HepG2 (cell line): Measurements from ENCODE around the gene CLDN22. TPM values are rescaled to one million over a fixed set of nuclear protein-coding genes. Genes with fewer than 3 reads are reported as not detected.

Source experiments
- ATAC-seq: fragments of 200-7000 bp; cut with Tn5 transposase; 3 replicates; pipeline ENCODE4 v1.9.1; 2020; ENCODE audit warnings: mild to moderate bottlenecking, moderate library complexity
- BruUV-seq: library from RNA; stranded (reverse); fragments of 400-500 nt; replicated peaks from 2 replicates; lab custom pipeline; 2021; lab: Mats Ljungman, UMichigan
- CTCF ChIA-PET: fragments of 300-600 bp; formaldehyde crosslinking; extraction: SDS; loops from one replicate; lab custom pipeline; 2021; ENCODE audit warnings: low total read pairs, inconsistent platforms, low intra/inter-chr PET ratio; lab: Yijun Ruan, JAX
- POLR2A ChIA-PET: fragments of 350-600 bp; sonication (Branson Sonifier 250); formaldehyde crosslinking; loops from one replicate; lab custom pipeline; 2020; ENCODE audit warnings: antibody characterized with exemption, inconsistent platforms; lab: Yijun Ruan, JAX
- DNase-seq: peaks from one replicate; pipeline ENCODE4 v3.0.0-alpha.2; 2015; ENCODE audit warnings: low spot score
- FAIRE-seq: peaks from 3 replicates; lab custom pipeline; 2011; peaks lifted over from hg19 to GRCh38; lab: Jason Lieb, UNC
- H2AFZ ChIP-seq: one replicate; pipeline ENCODE4 v1.6.1; 2011; ENCODE audit warnings: low read length, inconsistent platforms
- H3K27ac ChIP-seq: fragments of 300-600 bp; 3 replicates; pipeline ENCODE4 v1.8.0; 2011; ENCODE audit warnings: mixed run types, mild to moderate bottlenecking, mixed read lengths, low read length, inconsistent platforms; ENCODE audit not compliant: insufficient read depth; ENCODE audit errors: extremely low read length
- H3K27me3 ChIP-seq, 2 experiments: fragments of 200-600 bp in 1 of 2; 2 replicates in 1 of 2; 3 replicates in 1 of 2; pipeline versions ENCODE4 v1.6.0 to v1.8.0; 2011; ENCODE audit warnings: low read length in 2 of 2, mild to moderate bottlenecking in 2 of 2, moderate library complexity in 2 of 2, inconsistent platforms in 1 of 2; ENCODE audit not compliant: insufficient read depth in 2 of 2, control insufficient read depth in 1 of 2
- H3K36me3 ChIP-seq, 2 experiments: fragments of 200-600 bp in 1 of 2; replicated peaks in 1 of 2; 2 replicates in 1 of 2; 3 replicates in 1 of 2; pipeline versions ENCODE4 v1.5.1 to v1.8.0; 2011; ENCODE audit warnings: low read length in 2 of 2, inconsistent platforms in 1 of 2; ENCODE audit not compliant: insufficient read depth in 2 of 2, control insufficient read depth in 1 of 2
- H3K4me1 ChIP-seq: 2 replicates; pipeline ENCODE4 v1.5.1; 2012; ENCODE audit warnings: low read length, inconsistent platforms; ENCODE audit not compliant: insufficient read depth
- H3K4me2 ChIP-seq: 2 replicates; pipeline ENCODE4 v1.6.0; 2011; ENCODE audit warnings: low read depth, low read length, inconsistent platforms
- H3K4me3 ChIP-seq, 3 experiments: fragments of 200-600 bp in 1 of 3; sonication (generic), shearing (Covaris generic) in 1 of 3; replicated peaks in 1 of 3; 2 replicates each; pipeline ENCODE4 v1.5.1; 2011 to 2016; ENCODE audit warnings: low read length in 3 of 3, inconsistent platforms in 2 of 3, low read depth in 2 of 3, mild to moderate bottlenecking in 2 of 3, control low read depth in 1 of 3, mixed read lengths in 1 of 3; ENCODE audit not compliant: insufficient read depth in 1 of 3
- H3K79me2 ChIP-seq: one replicate; pipeline ENCODE4 v1.6.1; 2011; ENCODE audit warnings: low read length, inconsistent platforms; ENCODE audit not compliant: insufficient read depth
- H3K9ac ChIP-seq: 2 replicates; pipeline ENCODE4 v1.6.0; 2011; ENCODE audit warnings: mild to moderate bottlenecking, low read depth, low read length, inconsistent platforms; ENCODE audit not compliant: insufficient read depth
- H3K9me3 ChIP-seq: 2 replicates; pipeline ENCODE4 v1.5.1; 2012; ENCODE audit warnings: mild to moderate bottlenecking, low read length
- H4K20me1 ChIP-seq: 2 replicates; pipeline ENCODE4 v1.6.0; 2011; ENCODE audit warnings: inconsistent platforms, mild to moderate bottlenecking, low read length, moderate library complexity; ENCODE audit not compliant: insufficient read depth
- CBX5 ChIP-seq: sonication (generic); formaldehyde crosslinking; IDR thresholded peaks from 2 replicates; pipeline ENCODE4 v1.4.0; 2020; ENCODE audit warnings: missing genetic modification reagents, borderline replicate concordance
- ZBTB7A ChIP-seq: sonication (generic); formaldehyde crosslinking; IDR thresholded peaks from 2 replicates; pipeline ENCODE4 v1.8.0; 2022; ENCODE audit warnings: mild to moderate bottlenecking, missing genetic modification reagents
- ZNF646 ChIP-seq: sonication (generic); formaldehyde crosslinking; IDR thresholded peaks from 2 replicates; pipeline ENCODE4 v1.9.0; 2021; ENCODE audit warnings: mild to moderate bottlenecking, missing genetic modification reagents
- ZNF747 ChIP-seq: sonication (generic); formaldehyde crosslinking; IDR thresholded peaks from 2 replicates; pipeline ENCODE4 v1.8.1; 2023; ENCODE audit warnings: missing genetic modification reagents, mild to moderate bottlenecking, borderline replicate concordance
- WGBS: methylation state at CpG from one replicate; pipeline ENCODE4 v1.1.6; 2017; ENCODE audit warnings: low lambda C conversion rate; 5-methylcytosine and 5-hydroxymethylcytosine counted together
- in situ Hi-C: cut with HindIII; loops from 2 replicates; pipeline ENCODE4 v1.10.0; 2017; ENCODE audit warnings: low pct_unique_long_range_greater_than_20kb; ENCODE audit not compliant: extremely low pct_ligation_motif_present
- intact Hi-C: fragments of 100-400 bp; cut with micrococcal nuclease; formaldehyde crosslinking; loops from one replicate; pipeline ENCODE4 v1.10.0; 2022; ENCODE audit not compliant: unreplicated experiment
- polyA plus RNA-seq, 8 experiments: library from polyadenylated mRNA; depleted of rRNA in 3 of 8; stranded (reverse) in 7 of 8; unstranded in 1 of 8; fragments of >200 nt; fragmentation: Illumina TruSeq in 4 of 8; extraction: Trizol in 4 of 8; gene quantifications; 2 replicates each; pipeline versions ENCODE4 v1.2.1 to v1.2.3, GENCODE V29; 2011 to 2016; ENCODE audit warnings: low read depth in 4 of 8, missing spikeins in 1 of 8, mixed read lengths in 1 of 8; ENCODE audit not compliant: insufficient read depth in 1 of 8
- total RNA-seq, 5 experiments: library from RNA; depleted of rRNA; stranded (reverse); fragments of >200 nt; fragmentation: Illumina TruSeq; extraction: Trizol; gene quantifications; 2 replicates each; pipeline ENCODE4 v1.2.3, GENCODE V29; 2016; ENCODE audit warnings: low read depth in 1 of 5

Gene CLDN22
- total and polyA plus RNA-seq, 2 of the 13 experiments (the other 11 are each of a cell fraction or from before 2014, with no cell fraction given) = 0.07 TPM; not detected in 1

- Histone ChIP-seq H3K4me3 (no peak overlapping the region), H3K9me3 (peaks cover 7% of the 10 kb centered on the region; the same call in 1 of the 2 replicates), H3K4me2 (no peak overlapping the region), H3K9ac (no peak overlapping the region), H3K36me3 (peaks cover 11 to 46% of the 10 kb centered on the region in 2 experiments), H3K27ac (no peak overlapping the region), H3K27me3 (no peaks in the 10 kb centered on the region), H3K79me2 (no peaks in the 10 kb centered on the region), H3K4me1 (no peaks in the 10 kb centered on the region), H2AFZ (no peak overlapping the region), H4K20me1 (no peaks in the 10 kb centered on the region)
- in situ Hi-C loops = no loop called here
- ATAC-seq = no peak
- intact Hi-C loops = no loop called here
- no peak for DNase-seq
- BruUV-seq = no TSS peak
- POLR2A ChIA-PET = no interaction called here
- CTCF ChIA-PET = no interaction called here
- TF ChIP-seq CBX5 (CRISPR knock-in tag) = no peak
- no peak for TF ChIP-seq ZNF747
- TF ChIP-seq ZNF646 (CRISPR knock-in tag) = no peak
- no peak for TF ChIP-seq ZBTB7A (CRISPR knock-in tag)
- 0% methylated on average over 1 of the region's 1 CpG for WGBS
- FAIRE-seq = no peak
Observed at GRCh38 chr4:183276106-183276505, 44.0 kb downstream of the CLDN22 start.
